ENCODE measurements around the gene PIP4K2A. TPM values are rescaled to one million over a fixed set of nuclear protein-coding genes. Genes with fewer than 3 reads are reported as not detected.
"Not testable (repeated sequence)": the region's sequence is repeated elsewhere in the genome, so short reads cannot be mapped to it uniquely, and the experiment has no call there.

Gene PIP4K2A
- total RNA-seq, 2 experiments from 2014 or later: 161 to 163 TPM

- H3K4me1 Mint-ChIP-seq; H3K9me3 Mint-ChIP-seq; H3K4me3 Mint-ChIP-seq; DNase-seq; POLR2A ChIA-PET; H3K27ac Mint-ChIP-seq; H3K36me3 Mint-ChIP-seq (ENCODE audit: low read depth): not testable (repeated sequence)
- CTCF ChIA-PET: interaction anchor here (0.6 kb wide), 1 partner anchor 16 kb away, joined by 5 read pairs; no protein-coding TSS in a partner anchor
- H3K27me3 Mint-ChIP-seq: peaks cover 25% of the 10 kb centered on the region
Observed at GRCh38 chr10:22513483-22514413, 200.6 kb downstream of the PIP4K2A start.

GRCh38 chr10:22512015-22512414 lies 202.4 kb downstream of the PIP4K2A start:
- H3K4me1 Mint-ChIP-seq, POLR2A ChIA-PET, CTCF ChIA-PET: not testable (repeated sequence)

GRCh38 chr10:22508214-22508613 lies 206.2 kb downstream of the PIP4K2A start:
- H3K4me3 Mint-ChIP-seq; CTCF ChIA-PET; H3K27ac Mint-ChIP-seq; H3K9me3 Mint-ChIP-seq; H3K4me1 Mint-ChIP-seq; DNase-seq; POLR2A ChIA-PET; H3K36me3 Mint-ChIP-seq (ENCODE audit: low read depth): not testable (repeated sequence)
- H3K27me3 Mint-ChIP-seq: peaks cover 29% of the 10 kb centered on the region

More at GRCh38 chr10:22512015-22512414, 202.4 kb downstream of the PIP4K2A start:
- not testable (repeated sequence) for H3K27ac Mint-ChIP-seq; H3K4me3 Mint-ChIP-seq; DNase-seq; H3K9me3 Mint-ChIP-seq; H3K36me3 Mint-ChIP-seq (ENCODE audit: low read depth)
- peaks cover 20% of the 10 kb centered on the region for H3K27me3 Mint-ChIP-seq

GRCh38 chr10:22505911-22506685 lies 208.3 kb downstream of the PIP4K2A start:
- DNase-seq: peak; percentile 36
- H3K27me3 Mint-ChIP-seq: peaks cover 21% of the 10 kb centered on the region
- H3K4me3 Mint-ChIP-seq: no peak overlapping the region
- H3K36me3 Mint-ChIP-seq (ENCODE audit: low read depth): peaks cover 5% of the 10 kb centered on the region
- ChIA-PET CTCF (interaction anchor here (0.8 to 1.0 kb wide), 2 partner anchors 9 to 12 kb away, joined by 3 to 4 read pairs; no protein-coding TSS in a partner anchor), POLR2A (no interaction called here)
- H3K27ac Mint-ChIP-seq: no peak overlapping the region
- H3K4me1 Mint-ChIP-seq: peaks cover 13% of the 10 kb centered on the region
- H3K9me3 Mint-ChIP-seq: peaks cover 2% of the 10 kb centered on the region

- peaks cover 2% of the 10 kb centered on the region for H3K9me3 Mint-ChIP-seq
- CTCF ChIA-PET: no interaction called here
- H3K4me3 Mint-ChIP-seq: no peak overlapping the region
- no peak overlapping the region for H3K27ac Mint-ChIP-seq
- peaks cover 5% of the 10 kb centered on the region for H3K36me3 Mint-ChIP-seq (ENCODE audit: low read depth)
- peaks cover 13% of the 10 kb centered on the region for H3K4me1 Mint-ChIP-seq
- DNase-seq: no peak
- H3K27me3 Mint-ChIP-seq: peaks cover 20% of the 10 kb centered on the region
- POLR2A ChIA-PET: no interaction called here
Observed at GRCh38 chr10:22504766-22505165, 209.6 kb downstream of the PIP4K2A start.

GRCh38 chr10:22503315-22504088 lies 210.9 kb downstream of the PIP4K2A start:
- Mint-ChIP-seq H3K9me3 (peaks cover under 1% of the 10 kb centered on the region), H3K27me3 (peaks cover 19% of the 10 kb centered on the region), H3K36me3 (ENCODE audit: low read depth) (peaks cover 5% of the 10 kb centered on the region), H3K4me3 (no peak overlapping the region), H3K4me1 (peaks cover 13% of the 10 kb centered on the region), H3K27ac (no peak overlapping the region)
- CTCF ChIA-PET: interaction anchor here (0.5 to 0.6 kb wide), 2 partner anchors 225 to 362 kb away, joined by 3 to 4 read pairs; no protein-coding TSS in a partner anchor
- POLR2A ChIA-PET: no interaction called here
- no peak for DNase-seq

- ChIA-PET CTCF (no interaction called here), POLR2A (no interaction called here)
- Mint-ChIP-seq H3K4me1 (peaks cover 10% of the 10 kb centered on the region), H3K9me3 (no peaks in the 10 kb centered on the region), H3K27me3 (peaks cover 15% of the 10 kb centered on the region), H3K27ac (no peak overlapping the region), H3K36me3 (ENCODE audit: low read depth) (peaks cover 2% of the 10 kb centered on the region), H3K4me3 (no peak overlapping the region)
- DNase-seq: no peak
Observed at GRCh38 chr10:22501863-22502262, 212.5 kb downstream of the PIP4K2A start.

- POLR2A ChIA-PET: no interaction called here
Observed at GRCh38 chr10:22501413-22501812, 213.0 kb downstream of the PIP4K2A start.

GRCh38 chr10:22500656-22501340 lies 213.6 kb downstream of the PIP4K2A start:
- ChIA-PET POLR2A (no interaction called here), CTCF (interaction anchor here (0.9 to 1.3 kb wide), 2 partner anchors 10 to 17 kb away, joined by 4 read pairs; no protein-coding TSS in a partner anchor)
- H3K36me3 Mint-ChIP-seq (ENCODE audit: low read depth): peaks cover 2% of the 10 kb centered on the region
- H3K27ac Mint-ChIP-seq: no peak overlapping the region
- H3K4me3 Mint-ChIP-seq: no peak overlapping the region
- H3K9me3 Mint-ChIP-seq: no peaks in the 10 kb centered on the region
- H3K27me3 Mint-ChIP-seq: peaks cover 15% of the 10 kb centered on the region
- H3K4me1 Mint-ChIP-seq: peaks cover 3% of the 10 kb centered on the region
- no peak for DNase-seq

More at GRCh38 chr10:22501413-22501812, 213.0 kb downstream of the PIP4K2A start:
- Mint-ChIP-seq H3K27me3 (peaks cover 15% of the 10 kb centered on the region), H3K9me3 (no peaks in the 10 kb centered on the region), H3K4me3 (no peak overlapping the region), H3K27ac (no peak overlapping the region), H3K36me3 (ENCODE audit: low read depth) (peaks cover 2% of the 10 kb centered on the region), H3K4me1 (peaks cover 9% of the 10 kb centered on the region)
- CTCF ChIA-PET: interaction anchor here (0.9 kb wide), 1 partner anchor 11 kb away, joined by 4 read pairs; no protein-coding TSS in a partner anchor
- no peak for DNase-seq

- CTCF ChIA-PET: interaction anchor here (1.2 to 1.3 kb wide), 2 partner anchors 12 to 18 kb away, joined by 3 to 4 read pairs; no protein-coding TSS in a partner anchor
- H3K27ac Mint-ChIP-seq; H3K4me1 Mint-ChIP-seq; H3K4me3 Mint-ChIP-seq; POLR2A ChIA-PET; H3K36me3 Mint-ChIP-seq (ENCODE audit: low read depth); H3K9me3 Mint-ChIP-seq; DNase-seq: not testable (repeated sequence)
- H3K27me3 Mint-ChIP-seq: peaks cover 17% of the 10 kb centered on the region
Observed at GRCh38 chr10:22499973-22500372, 214.4 kb downstream of the PIP4K2A start.

- POLR2A ChIA-PET: no interaction called here
- H3K27me3 Mint-ChIP-seq: peaks cover 15% of the 10 kb centered on the region
- DNase-seq: no peak
- no peak overlapping the region for H3K27ac Mint-ChIP-seq
- peaks cover 22% of the 10 kb centered on the region for H3K4me1 Mint-ChIP-seq
- CTCF ChIA-PET: interaction anchor here (0.6 kb wide), 1 partner anchor 1217 kb away, joined by 6 read pairs; no protein-coding TSS in a partner anchor
- H3K9me3 Mint-ChIP-seq: peaks cover 2% of the 10 kb centered on the region
- no peak overlapping the region for H3K4me3 Mint-ChIP-seq
- peaks cover 3% of the 10 kb centered on the region for H3K36me3 Mint-ChIP-seq (ENCODE audit: low read depth)
Observed at GRCh38 chr10:22495396-22495795, 219.0 kb downstream of the PIP4K2A start.

- ChIA-PET CTCF (interaction anchor here (1.4 kb wide), 1 partner anchor 12 kb away, joined by 4 read pairs; no protein-coding TSS in a partner anchor), POLR2A (interaction anchor here (0.7 kb wide), 1 partner anchor 52 kb away, joined by 3 read pairs; no protein-coding TSS in a partner anchor)
- peaks cover 23% of the 10 kb centered on the region for H3K4me1 Mint-ChIP-seq
- H3K27ac Mint-ChIP-seq: no peak overlapping the region
- H3K27me3 Mint-ChIP-seq: peaks cover 12% of the 10 kb centered on the region
- H3K36me3 Mint-ChIP-seq (ENCODE audit: low read depth): peaks cover 3% of the 10 kb centered on the region
- H3K4me3 Mint-ChIP-seq: no peak overlapping the region
- H3K9me3 Mint-ChIP-seq: peaks cover 2% of the 10 kb centered on the region
- no peak for DNase-seq
Observed at GRCh38 chr10:22494007-22494406, 220.4 kb downstream of the PIP4K2A start.

All from activated CD4-positive, alpha-beta T cell treated with anti-CD3 and anti-CD28 coated beads, Interleukin-2, amount 10 ng/mL, durations not matched to agents 7 days and 5 days (primary cell).